ENCODE measurements around the gene PARVA. TPM values are rescaled to one million over a fixed set of nuclear protein-coding genes. Genes with fewer than 3 reads are reported as not detected.

The PARVA gene
- total and polyA plus RNA-seq, 2 of the 4 experiments (the other 2 are of a cell fraction) = 65.2 to 80.2 TPM

GRCh38 chr11:12482839-12483238 lies 105.5 kb downstream of the PARVA start:
- POLR2A ChIA-PET (ENCODE audit: unreplicated experiment) = no interaction called here
- dilution Hi-C loops (cut with HindIII; ENCODE audit: low sequenced_read_pairs, unreplicated experiment) = no loop called here

More at GRCh38 chr11:12482839-12483238, 105.5 kb downstream of the PARVA start:
- no peak overlapping the region for H3K23ac ChIP-seq (ENCODE audit: low read depth, low read length)
- no peak overlapping the region for H2BK20ac ChIP-seq (ENCODE audit: low read depth, low read length)
- no peak overlapping the region for H2BK5ac ChIP-seq (ENCODE audit: low read depth, low read length, poor library complexity, severe bottlenecking)
- no peak overlapping the region for H4K8ac ChIP-seq (ENCODE audit: low read depth in 2 of 2, low read length in 2 of 2)
- 94% methylated on average over 2 of the region's 2 CpGs; no CpG with 5 or more reads in 1 of the 2 experiments for WGBS, 2 experiments (ENCODE audit: extremely low coverage in 2 of 2, insufficient read length in 1 of 2)
- TF ChIP-seq RAD21 (IDR thresholded peaks at IDR 0.05; ENCODE audit: low read length) (no peak), MAZ (IDR thresholded peaks at IDR 0.05; ENCODE audit: borderline replicate concordance, low read depth, low read length) (no peak), CTCF (conservative IDR thresholded peaks at IDR 0.05; ENCODE audit: low read depth, low read length) (no peak), MAFK (IDR thresholded peaks at IDR 0.05; ENCODE audit: low read depth, low read length) (no peak), BHLHE40 (IDR thresholded peaks at IDR 0.05; ENCODE audit: low read depth, low read length) (no peak), SMC3 (IDR thresholded peaks at IDR 0.05; ENCODE audit: low read depth, low read length) (no peak), FOS (IDR thresholded peaks at IDR 0.05; ENCODE audit: low read depth, low read length) (no peak), CEBPB (IDR thresholded peaks at IDR 0.05; ENCODE audit: low read depth, low read length) (no peak), NFE2L2 (IDR thresholded peaks at IDR 0.05; ENCODE audit: low read depth, low read length) (no peak), MXI1 (IDR thresholded peaks at IDR 0.05; ENCODE audit: borderline replicate concordance, low read depth, low read length) (no peak), USF2 (IDR thresholded peaks at IDR 0.05; ENCODE audit: low read depth, low read length) (no peak), RCOR1 (IDR thresholded peaks at IDR 0.05; ENCODE audit: insufficient replicate concordance, low read length) (no peak), CHD1 (IDR thresholded peaks at IDR 0.05; ENCODE audit: low read depth, low read length) (no peak), POLR2A (IDR thresholded peaks at IDR 0.05; ENCODE audit: low read depth, low read length) (no peak)
- H3K4me3 ChIP-seq (ENCODE audit: insufficient read depth, low read depth, low read length) = no peak overlapping the region
- in situ Hi-C loops (cut with MboI; ENCODE audit: low sequenced_read_pairs) = no loop called here
- H2AK9ac ChIP-seq (replicated peaks; ENCODE audit: low read depth, low read length, poor library complexity) = no peak overlapping the region
- H2BK15ac ChIP-seq (ENCODE audit: low read depth, low read length) = no peak overlapping the region
- no peak overlapping the region for H4K91ac ChIP-seq (ENCODE audit: insufficient read depth, low read depth, low read length)
- no peaks in the 10 kb centered on the region for H4K20me1 ChIP-seq (ENCODE audit: insufficient read depth, low read length)
- no peak for ATAC-seq (ENCODE audit: low read depth)
- no peak overlapping the region for H3K56ac ChIP-seq (ENCODE audit: extremely low read depth, insufficient read depth, low read length)
- no peak overlapping the region for H3K4ac ChIP-seq (ENCODE audit: low read depth, low read length)
- CTCF ChIA-PET = no interaction called here
- intact Hi-C loops (cut with micrococcal nuclease) = no loop called here
- H3K9ac ChIP-seq (ENCODE audit: low read depth, low read length) = no peak overlapping the region
- H3K27me3 ChIP-seq (ENCODE audit: control insufficient read depth, insufficient read depth, low read length) = no peaks in the 10 kb centered on the region
- H3K79me1 ChIP-seq (ENCODE audit: low read depth in 1 of 2, low read length in 2 of 2) = peaks cover 30 to 66% of the 10 kb centered on the region in 2 experiments
- no peak overlapping the region for H3K4me2 ChIP-seq (ENCODE audit: low read depth, low read length)
- no peak overlapping the region for H2BK120ac ChIP-seq (ENCODE audit: low read depth, low read length)
- H3K14ac ChIP-seq (replicated peaks; ENCODE audit: low read depth, low read length) = no peak overlapping the region
- peaks cover 44% of the 10 kb centered on the region for H3K36me3 ChIP-seq (ENCODE audit: control insufficient read depth, insufficient read depth, low read length)
- no peak for DNase-seq
- peaks cover 7% of the 10 kb centered on the region for H3K4me1 ChIP-seq (ENCODE audit: control insufficient read depth, insufficient read depth, low read length)
- BruUV-seq (replicated peaks) = no TSS peak
- H3K9me3 ChIP-seq (ENCODE audit: control insufficient read depth, insufficient read depth, low read length) = no peaks in the 10 kb centered on the region
- no peak overlapping the region for H2AK5ac ChIP-seq (ENCODE audit: low read depth, low read length)
- no peak overlapping the region for H4K5ac ChIP-seq (ENCODE audit: low read depth, low read length)
- H3K9me1 ChIP-seq (ENCODE audit: insufficient read depth, low read length) = peaks cover 23% of the 10 kb centered on the region
- no peak overlapping the region for H2AFZ ChIP-seq (replicated peaks; ENCODE audit: low read length, poor library complexity)
- H3K18ac ChIP-seq (ENCODE audit: low read depth, low read length) = no peak overlapping the region; the same call in 1 of the 2 replicates
- no peak overlapping the region for H3K27ac ChIP-seq (ENCODE audit: insufficient read depth, low read length)
